ENCODE data around the gene VEZF1.

VEZF1 gene

GRCh38 chr17:57928928-57929327, 59.1 kb downstream of the VEZF1 start:
- no peak for DNase-seq (ENCODE audit: low read depth in 2 of 2)

- DNase-seq (ENCODE audit: low read depth in 2 of 2): no peak
Observed at GRCh38 chr17:57927048-57927723, 60.9 kb downstream of the VEZF1 start.

GRCh38 chr17:57926723-57927047, 61.4 kb downstream of the VEZF1 start:
- no peak for DNase-seq (ENCODE audit: low read depth in 2 of 2)

GRCh38 chr17:57925361-57925990, 62.6 kb downstream of the VEZF1 start:
- DNase-seq (ENCODE audit: low read depth in 2 of 2): no peak

- no peak for DNase-seq (ENCODE audit: low read depth in 2 of 2)
Observed at GRCh38 chr17:57924677-57925076, 63.4 kb downstream of the VEZF1 start.

Data from stimulated activated CD8-positive, alpha-beta memory T cell treated with anti-CD3 and anti-CD28 coated beads, Interleukin-15, amount 100 ng/mL, for 4 hours (primary cell).